NCI-H1092 (cell line): ENCODE data around the gene SLC25A12.

Source experiments
- DNase-seq: peaks from one replicate; lab custom pipeline; 2025; lab: John Stamatoyannopoulos, UW

Gene SLC25A12

GRCh38 chr2:171883275-171883893 is 10.7 kb downstream of the SLC25A12 start:
- DNase-seq = no peak

DNA sequence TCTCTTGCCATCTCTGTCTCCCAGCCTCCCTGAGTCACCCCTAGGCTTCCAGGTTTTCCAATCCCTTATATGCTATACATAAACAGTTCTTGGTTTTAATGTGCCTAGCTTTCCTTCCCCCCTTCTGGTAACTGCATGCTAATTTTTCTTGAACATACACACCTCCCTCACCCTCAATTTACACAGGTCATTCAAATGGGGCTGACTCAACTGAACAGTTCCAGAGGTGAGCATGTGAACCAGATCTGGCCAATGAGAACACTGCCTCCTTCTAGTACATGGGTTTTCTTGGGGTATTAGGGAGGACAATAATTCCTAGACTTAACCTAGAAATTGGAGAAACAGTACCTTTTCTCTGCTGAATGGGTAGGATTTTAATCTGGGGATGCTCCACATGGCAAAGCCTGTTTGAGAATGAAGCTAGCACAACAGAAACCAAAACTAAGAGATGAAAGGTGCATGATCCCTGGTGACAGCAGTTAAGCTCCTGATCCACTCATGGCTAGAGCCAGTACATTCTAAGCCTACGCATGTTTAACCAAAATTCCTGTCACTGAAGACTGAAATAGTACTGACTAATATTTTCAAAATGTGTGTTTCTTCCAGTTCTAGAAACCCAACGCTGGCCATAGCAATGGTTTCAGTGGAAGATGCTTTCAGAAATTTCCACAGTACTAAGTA is 11.8 kb downstream of the SLC25A12 start:
- DNase-seq = no peak

GRCh38 chr2:171880774-171881173 is 13.3 kb downstream of the SLC25A12 start:
- no peak for DNase-seq

DNA sequence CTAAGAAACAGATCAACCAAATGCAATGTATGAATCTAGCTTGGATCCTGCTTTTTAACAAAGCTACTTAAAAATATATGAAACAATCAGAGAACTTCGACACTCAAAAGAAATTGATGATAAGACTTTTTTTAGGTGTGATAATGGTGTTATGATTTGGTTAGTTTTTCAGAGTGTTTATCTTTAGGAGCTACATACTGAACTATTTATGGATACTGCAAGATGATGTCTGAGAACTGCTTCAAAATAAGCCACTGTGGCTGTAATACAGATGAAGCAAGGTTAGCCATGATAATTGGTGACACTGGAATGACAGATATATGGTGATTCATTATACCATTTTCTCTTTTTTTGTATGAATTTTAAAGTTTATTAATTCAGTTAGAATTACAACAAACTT is 14.2 kb downstream of the SLC25A12 start:
- DNase-seq = no peak

- DNase-seq = no peak
Measured at GRCh38 chr2:171878481-171878993, 15.5 kb downstream of the SLC25A12 start.

DNA sequence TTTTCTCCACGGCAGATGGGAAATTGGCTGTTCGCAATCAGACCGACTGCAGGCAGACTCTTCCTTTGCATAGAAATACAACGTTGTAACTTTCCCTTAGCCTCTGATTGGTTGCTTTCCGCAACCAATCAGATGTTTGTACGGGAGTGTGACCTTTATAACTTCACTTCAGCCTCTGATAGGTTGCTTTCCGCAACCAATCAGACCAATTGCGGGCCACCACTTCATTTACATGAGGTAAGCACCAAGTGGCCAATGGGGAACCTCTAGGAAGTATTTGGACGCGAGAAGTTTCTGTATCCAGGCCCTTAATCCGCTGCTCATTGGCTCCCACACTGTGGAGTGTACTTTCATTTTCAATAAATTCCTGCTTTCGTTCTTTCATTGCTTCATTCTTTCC is 19.1 kb downstream of the SLC25A12 start:
- DNase-seq = no peak

DNA sequence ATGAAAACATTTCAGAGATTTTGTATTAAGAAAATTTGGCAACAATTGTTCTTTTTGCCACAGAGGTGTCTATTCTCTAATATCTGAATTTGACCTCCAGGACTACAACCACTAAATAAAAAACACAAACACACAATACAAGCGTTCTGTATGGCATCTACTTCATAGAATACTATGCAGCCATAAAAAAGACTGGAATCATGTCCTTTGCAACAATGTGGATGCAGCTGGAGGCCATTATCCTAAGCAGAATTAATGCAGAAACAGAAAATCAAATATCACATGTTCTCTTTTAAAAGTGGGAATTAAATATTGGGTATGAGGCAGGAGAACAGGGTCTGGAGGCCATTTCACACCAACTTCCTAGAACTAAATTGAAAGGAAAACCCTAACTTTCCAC is 19.5 kb downstream of the SLC25A12 start:
- DNase-seq = no peak

GRCh38 chr2:171864357-171864985 is 29.6 kb downstream of the SLC25A12 start:
- DNase-seq = no peak

DNA sequence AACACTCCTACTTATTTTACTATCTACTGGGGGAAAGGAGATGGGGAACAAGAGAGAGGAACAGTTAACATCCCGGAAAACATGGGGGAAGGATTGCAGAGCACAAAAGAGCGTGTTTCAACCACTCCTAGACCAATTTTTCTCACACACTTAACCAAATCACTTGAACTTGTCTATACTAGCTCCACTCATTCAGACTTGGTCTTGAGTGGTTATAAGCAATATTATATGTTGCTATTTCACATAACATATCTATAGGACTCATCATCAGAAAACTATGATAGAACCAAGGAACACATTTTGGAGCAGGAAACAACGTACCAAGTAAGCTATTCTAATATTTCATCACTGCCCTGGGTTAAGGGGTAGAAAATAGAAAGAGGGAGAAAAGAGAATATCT is 31.5 kb downstream of the SLC25A12 start:
- no peak for DNase-seq

DNA sequence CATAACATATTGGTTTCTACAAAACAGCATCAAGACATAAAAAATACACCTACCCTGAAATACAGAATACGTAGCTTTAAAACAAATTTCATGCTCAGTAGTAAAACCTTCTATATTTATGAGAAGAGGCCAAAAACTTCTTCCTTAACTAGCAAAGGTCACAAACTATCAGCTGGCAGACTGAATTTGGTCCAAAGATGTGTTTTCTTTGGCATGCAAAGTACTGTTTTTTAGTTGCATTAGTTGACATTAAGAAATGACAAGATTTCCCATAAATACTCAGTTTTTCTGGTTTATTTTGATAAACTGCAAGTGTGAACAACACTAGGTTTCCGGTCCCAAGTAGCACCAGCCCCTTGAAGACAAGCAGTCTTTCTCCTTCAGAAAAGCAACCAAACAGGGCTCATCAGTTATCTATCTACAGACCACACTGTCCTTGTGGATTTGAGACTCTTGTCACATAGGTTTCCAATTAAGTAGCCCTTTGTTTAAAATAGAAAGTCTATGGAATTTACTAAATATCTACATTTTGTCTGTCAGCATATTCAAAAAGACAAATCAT is 35.6 kb downstream of the SLC25A12 start:
- no peak for DNase-seq

- no peak for DNase-seq
Measured at GRCh38 chr2:171855401-171855800, 38.6 kb downstream of the SLC25A12 start.

DNA sequence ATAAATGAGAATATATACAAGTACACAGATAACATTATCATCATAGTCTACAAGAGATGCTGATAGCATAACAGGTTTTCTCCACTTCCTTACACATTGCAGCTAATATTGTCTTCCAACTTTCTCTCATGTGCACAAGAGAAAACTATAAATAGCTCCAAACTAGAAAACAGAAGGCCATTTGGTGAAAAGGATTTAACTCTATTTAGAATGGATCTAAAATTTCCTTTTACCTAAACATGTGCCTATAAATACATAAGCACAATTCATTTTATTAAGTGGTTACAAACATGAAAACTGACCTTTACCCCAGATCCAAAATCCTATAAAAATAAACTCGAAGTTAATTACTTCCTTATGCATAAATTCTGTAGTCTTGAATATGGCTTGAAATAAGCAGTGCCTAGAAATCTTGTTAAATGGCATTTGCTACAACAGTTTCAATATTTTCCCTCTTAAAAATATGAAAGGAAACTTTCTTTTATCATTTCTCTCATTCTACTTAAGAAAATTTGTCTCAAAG is 41.6 kb downstream of the SLC25A12 start:
- no peak for DNase-seq

GRCh38 chr2:171847627-171848026 is 46.4 kb downstream of the SLC25A12 start:
- no peak for DNase-seq

- DNase-seq = no peak
Measured at GRCh38 chr2:171846894-171847293, 47.1 kb downstream of the SLC25A12 start.

DNA sequence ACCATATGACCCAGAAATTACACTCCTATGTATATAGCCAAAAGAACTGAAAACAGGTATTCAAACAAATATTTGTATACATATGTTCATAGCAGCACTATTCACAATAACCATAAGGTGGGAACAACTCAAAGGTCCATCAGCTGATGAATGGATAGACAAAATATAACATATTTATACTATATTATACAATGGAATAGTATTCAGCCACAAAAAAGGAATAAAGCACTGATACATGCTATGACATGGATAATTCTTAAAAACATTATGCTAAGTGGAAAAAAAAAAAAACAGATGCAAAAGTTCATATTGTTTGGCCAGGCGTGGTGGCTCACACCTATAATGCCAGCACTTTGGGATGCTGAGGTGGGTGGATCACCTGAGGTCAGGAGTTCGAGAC is 52.0 kb downstream of the SLC25A12 start:
- DNase-seq = no peak

DNA sequence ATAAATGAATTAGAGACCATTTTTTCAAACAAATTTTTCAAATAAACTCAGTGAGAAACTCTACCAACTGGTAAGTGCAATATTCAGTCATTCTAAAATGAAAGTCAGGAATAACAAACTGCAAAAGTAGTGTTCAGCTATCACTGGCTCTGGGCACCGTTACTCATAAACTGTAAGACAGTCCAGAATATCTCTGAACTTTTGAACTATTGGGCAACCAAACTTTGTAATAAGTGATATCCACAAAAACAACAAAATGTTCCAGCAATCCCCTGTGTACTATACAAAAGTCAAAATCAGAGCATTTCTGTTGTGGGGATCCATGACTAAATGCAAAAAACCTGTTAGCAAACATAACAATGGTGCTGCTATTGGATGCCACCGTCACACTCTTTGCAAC is 56.3 kb downstream of the SLC25A12 start:
- DNase-seq = no peak

DNA sequence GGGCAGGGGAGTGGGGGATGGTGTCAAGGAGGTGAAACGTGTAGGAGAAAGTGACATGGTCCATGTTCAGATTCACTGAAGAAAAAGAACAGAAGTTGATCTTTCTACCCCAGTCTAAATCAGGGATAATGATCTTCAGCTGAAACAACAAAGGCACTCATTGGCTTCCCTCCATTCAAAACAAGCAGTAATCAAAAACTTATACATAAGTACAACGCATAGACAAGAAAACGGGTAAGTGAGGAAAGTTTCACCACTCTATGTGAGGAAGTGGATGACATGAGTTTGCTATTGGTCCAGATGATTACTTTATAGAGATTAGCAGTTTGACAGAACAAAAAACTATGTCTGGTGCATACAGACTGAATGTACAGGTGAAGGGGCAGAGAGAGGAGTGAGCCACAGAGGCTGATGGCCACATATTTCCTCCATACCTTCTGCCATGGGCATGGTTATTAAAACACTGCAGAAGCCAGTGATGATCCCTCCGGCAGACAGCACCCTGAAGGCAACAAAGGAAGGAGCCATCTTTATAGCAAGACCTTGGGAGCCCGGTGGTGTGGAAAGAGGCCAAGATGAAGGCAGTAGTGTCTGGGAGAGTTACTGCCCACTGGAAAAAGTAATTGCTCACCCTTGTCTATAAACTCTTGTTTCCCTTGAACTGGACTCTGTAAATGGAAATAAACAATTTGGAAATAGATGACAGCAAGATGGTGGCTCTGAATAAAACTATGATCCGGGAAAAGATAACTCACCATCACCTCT is 57.7 kb downstream of the SLC25A12 start:
- DNase-seq = no peak

GRCh38 chr2:171835386-171835785 is 58.7 kb downstream of the SLC25A12 start:
- no peak for DNase-seq

DNA sequence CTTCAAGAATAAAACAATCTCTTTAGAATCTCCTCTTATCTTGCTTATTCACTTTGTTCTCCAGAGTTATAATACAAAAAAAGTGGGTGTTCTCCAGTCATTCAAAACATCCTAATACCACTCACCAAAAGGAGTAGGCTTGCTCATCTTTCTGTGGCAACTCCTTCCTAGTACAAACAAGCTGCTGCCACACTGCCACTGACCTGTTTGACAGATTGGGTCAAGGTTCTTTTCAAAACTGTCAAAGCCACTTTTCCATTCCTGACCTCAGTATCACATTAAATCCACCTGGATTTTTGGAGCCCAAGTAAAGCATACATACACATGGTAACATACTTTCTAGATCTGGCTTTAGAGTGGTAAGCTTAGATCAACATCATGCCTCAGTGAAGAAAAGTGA is 59.8 kb downstream of the SLC25A12 start:
- DNase-seq = no peak

GRCh38 chr2:171832489-171832888 is 61.6 kb downstream of the SLC25A12 start:
- no peak for DNase-seq

- DNase-seq = no peak
Measured at GRCh38 chr2:171830039-171830438, 64.0 kb downstream of the SLC25A12 start.

DNA sequence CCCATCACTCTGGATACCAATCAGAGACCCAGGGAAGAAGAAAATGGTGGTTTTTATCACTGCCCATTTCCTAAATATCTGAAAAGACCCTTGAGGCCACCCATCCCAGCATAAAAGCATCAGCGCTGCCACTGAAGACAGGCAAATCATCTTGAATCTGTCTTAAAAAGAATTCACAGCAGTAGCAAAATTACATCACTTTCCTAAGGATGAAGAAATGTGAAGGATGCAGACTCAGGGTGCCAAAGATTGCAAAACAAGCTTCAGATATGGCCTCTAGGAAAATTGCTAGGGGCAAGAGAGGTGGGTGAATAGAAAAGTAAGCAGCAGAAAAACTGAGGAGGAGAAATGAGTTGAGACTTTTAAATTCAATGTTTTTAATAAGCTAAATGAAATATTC is 70.0 kb downstream of the SLC25A12 start:
- no peak for DNase-seq
